LNCaP clone FGC (cell line): ENCODE measurements around the gene MAP3K6.

Experiments used
- DNase-seq: peaks from one replicate; pipeline ENCODE4 v3.0.0-alpha.2; 2011; ENCODE audit warnings: low read depth
- H3K4me3 ChIP-seq: 2 replicates; pipeline ENCODE4 v1.5.1; 2011; ENCODE audit warnings: mild to moderate bottlenecking, low read depth, low read length, control low read depth
- CTCF ChIP-seq: IDR thresholded peaks from 2 replicates; pipeline ENCODE4 v1.5.1; 2012; ENCODE audit warnings: mild to moderate bottlenecking; ENCODE audit not compliant: control insufficient read depth, insufficient read depth; ENCODE audit errors: extremely low read depth

MAP3K6 gene

GRCh38 chr1:27339213-27339612 lies 27.5 kb downstream of the MAP3K6 start:
- H3K4me3 ChIP-seq: no peak overlapping the region
- no peak for DNase-seq
- no peak for TF ChIP-seq CTCF

GRCh38 chr1:27338751-27339150 lies 28.0 kb downstream of the MAP3K6 start:
- H3K4me3 ChIP-seq: no peak overlapping the region
- no peak for DNase-seq
- no peak for TF ChIP-seq CTCF

GRCh38 chr1:27336756-27337155 lies 30.0 kb downstream of the MAP3K6 start:
- H3K4me3 ChIP-seq: no peak overlapping the region
- no peak for DNase-seq
- no peak for TF ChIP-seq CTCF

GRCh38 chr1:27335506-27336422 lies 31.0 kb downstream of the MAP3K6 start:
- TF ChIP-seq CTCF: no peak
- DNase-seq: no peak
- no peak overlapping the region for H3K4me3 ChIP-seq

- H3K4me3 ChIP-seq: no peak overlapping the region
- no peak for TF ChIP-seq CTCF
- DNase-seq: no peak
These were observed 33.0 kb downstream of the MAP3K6 start for GRCh38 chr1:27333717-27334279.

GRCh38 chr1:27332536-27333281 lies 34.1 kb downstream of the MAP3K6 start:
- peak; percentile 78 for TF ChIP-seq CTCF

More at GRCh38 chr1:27332536-27333281, 34.1 kb downstream of the MAP3K6 start:
- H3K4me3 ChIP-seq: no peak overlapping the region
- DNase-seq: no peak
